GM12892 (cell line): ENCODE data around the gene LDHD.

Source experiments
- POLR2A ChIP-seq: IDR thresholded peaks from 2 replicates; pipeline ENCODE4 v1.6.1; 2011; ENCODE audit warnings: low read depth, low read length, control low read depth
- POLR2AphosphoS5 ChIP-seq: IDR thresholded peaks from 2 replicates; pipeline ENCODE4 v1.6.1; 2011; ENCODE audit warnings: low read depth, low read length, control low read depth

GRCh38 chr16:75065149-75065505 is 51.5 kb downstream of the LDHD start:
- TF ChIP-seq POLR2AphosphoS5, result no peak
- no peak for TF ChIP-seq POLR2A
